ENCODE results near the gene ITGB5.
A peak's percentile ranks its signal among the peaks of the same experiment; 100 is the strongest.
"Not testable (repeated sequence)": the region's sequence is repeated elsewhere in the genome, so short reads cannot be mapped to it uniquely, and the experiment has no call there.

ITGB5 gene

DNA sequence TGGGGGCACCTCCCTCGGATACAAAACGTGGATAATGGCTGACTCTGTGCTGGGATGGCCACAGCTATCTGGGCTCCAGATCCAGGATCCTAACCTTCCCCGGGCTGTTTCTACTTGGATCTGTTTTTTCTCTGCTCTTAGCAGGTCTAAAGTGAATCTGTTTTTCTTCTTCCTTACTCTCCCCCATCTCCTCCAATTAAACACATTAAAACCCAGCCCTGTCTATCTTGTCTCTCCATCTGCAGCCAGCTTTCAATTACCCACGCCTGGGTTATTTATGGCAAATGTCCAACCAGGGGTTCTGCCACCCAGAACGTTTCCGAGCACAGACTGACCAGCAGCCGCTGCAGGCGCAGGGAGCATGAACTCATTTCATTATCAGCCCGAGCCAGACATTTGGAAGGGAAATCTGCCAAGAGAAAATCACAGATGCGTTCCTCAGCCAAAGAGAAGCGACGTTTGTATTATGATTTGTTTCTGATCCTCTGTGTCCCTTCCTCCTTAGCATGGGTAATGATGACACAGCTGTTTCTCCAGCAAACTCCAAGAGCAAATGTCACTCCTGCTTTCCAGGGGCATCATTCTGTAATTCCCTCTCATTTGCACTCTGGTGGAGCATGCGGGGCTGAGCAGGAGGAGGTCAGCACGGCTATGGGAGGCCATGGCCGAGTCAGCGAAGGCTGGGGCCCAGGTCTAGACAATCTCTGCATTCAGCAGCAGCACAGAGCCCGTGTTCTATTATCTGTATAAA is 114.9 kb downstream of the ITGB5 start:
- no peak for DNase-seq (ENCODE audit: low read depth)

DNA sequence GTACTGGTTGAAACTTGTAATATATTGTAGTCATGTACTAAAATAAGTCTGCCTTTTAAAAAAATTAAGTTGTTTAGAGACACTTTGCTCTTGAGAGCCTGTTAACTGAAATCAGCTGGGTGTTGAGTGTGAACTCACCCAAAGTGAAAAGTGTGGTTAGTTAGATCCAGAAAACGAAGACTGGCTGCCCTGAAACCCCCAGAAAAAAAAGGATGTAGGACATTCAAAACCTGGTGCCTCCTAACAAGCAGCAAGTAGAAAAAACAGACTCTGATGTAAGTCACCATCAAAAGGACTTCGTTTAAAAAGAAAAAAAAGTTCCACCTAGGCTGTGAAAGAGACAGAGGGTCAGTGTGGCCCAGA is 116.1 kb downstream of the ITGB5 start:
- no peak for DNase-seq (ENCODE audit: low read depth)

DNA sequence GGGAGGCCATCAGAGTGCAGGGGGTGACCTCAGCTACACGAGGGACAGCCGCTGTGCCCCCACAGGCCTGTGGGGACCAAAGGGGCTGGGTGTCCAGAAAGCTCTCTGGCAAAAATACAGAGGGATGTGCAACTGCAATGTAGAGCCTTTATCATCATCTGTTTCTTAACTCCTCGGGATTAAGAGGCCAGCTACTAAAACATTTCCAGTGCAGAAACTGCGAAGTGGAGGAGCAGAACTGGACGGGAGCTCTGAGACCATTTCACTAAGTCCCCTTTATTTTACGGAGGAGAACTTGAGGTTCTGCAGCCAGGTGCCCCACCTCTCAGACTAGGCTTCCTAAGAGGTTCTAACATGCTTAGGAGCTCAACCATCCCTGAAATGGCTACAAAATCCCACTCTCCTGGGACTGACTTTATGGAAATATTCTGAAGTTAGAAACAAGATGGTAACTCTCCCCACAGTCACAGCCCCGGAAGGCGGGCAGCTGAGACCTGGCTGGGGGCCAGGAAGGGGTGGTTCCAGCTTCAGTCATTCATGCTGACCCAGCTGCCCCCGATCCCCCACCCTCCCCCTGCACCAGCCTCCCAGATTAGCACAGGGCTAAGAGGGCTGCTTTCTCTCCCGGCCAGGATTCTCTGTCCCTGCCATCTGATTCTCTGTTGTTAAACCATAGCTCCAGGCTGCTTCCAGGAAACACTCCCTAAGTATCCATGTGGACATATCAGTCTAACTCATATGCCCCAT is 116.7 kb downstream of the ITGB5 start:
- DNase-seq (ENCODE audit: low read depth) = no peak

DNA sequence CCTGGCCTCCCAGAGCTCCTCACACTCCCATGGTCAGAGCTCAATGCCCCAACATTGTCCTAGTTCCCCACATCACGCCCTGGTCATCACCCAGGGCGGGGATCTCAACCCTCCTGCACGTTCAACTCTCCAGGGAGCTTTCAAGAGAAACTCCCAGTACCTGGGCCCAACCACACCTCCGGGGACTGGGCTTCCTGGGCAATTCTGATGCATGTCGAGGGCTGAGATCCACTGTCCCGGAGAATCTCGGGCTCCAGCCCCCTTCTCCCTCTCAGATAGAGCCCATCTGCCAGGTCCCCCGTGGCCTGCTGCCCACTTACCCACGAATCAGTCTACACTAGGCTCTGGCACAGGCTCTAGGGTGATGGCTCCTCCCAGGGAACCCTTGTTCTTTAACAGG is 117.7 kb downstream of the ITGB5 start:
- no peak for DNase-seq (ENCODE audit: low read depth)

DNA sequence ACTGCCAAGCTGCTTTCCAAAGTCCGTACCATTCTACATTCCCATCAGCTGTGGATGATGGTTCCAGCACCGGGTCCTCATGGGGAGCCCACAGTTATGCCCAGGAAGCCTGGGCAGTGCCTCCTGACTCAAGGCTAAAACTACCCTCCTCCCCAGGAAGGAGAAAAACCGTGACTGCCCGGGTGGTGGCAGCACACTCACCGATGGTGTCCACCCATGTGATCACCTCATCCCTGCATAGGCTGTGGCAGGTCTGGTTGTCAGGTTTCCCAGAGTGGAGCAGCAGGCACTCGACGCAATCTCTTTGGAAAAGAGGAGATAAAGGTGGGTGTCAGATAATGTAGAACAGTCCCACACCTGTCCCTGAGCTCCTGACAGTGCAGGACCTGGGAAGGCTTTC is 118.4 kb downstream of the ITGB5 start:
- no peak for DNase-seq (ENCODE audit: low read depth)

DNA sequence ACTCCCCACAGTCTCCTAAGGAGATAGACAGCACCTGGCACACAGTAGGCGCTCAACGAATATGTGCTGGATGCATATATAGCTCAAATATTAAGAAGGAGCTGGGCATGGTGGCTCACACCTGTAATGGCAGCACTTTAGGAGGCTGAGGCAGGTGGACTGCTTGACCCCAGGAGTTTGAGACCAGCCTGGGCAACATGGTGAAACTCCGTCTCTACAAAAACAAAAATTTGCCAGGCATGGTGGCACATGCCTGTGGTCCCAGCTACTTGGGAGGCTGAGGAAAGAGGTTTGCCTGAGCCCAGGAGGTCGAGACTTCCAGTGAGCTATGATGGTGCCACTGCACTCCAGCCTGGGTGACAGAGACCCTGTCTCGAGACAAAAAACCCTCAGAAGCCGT is 119.5 kb downstream of the ITGB5 start:
- no peak for DNase-seq (ENCODE audit: low read depth)

DNA sequence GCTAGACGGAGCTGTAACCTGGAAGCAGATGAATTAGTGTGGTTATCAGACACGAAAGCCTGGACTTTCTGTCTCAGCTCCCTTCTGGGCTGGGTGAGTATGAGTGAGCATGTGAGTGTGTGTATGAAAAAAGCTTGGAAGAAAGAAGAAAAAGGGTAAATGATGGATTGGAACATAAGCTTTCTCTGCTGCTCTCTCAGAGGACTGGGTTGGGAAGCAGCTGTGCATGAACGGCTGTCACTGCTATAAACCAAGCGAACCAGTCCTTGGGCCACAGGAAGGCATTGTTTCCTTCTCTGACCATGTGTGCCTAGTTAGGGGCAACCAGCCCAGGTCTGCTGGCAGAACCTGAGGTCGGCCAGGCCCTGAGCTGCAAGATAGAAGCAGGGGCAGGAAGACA is 119.9 kb downstream of the ITGB5 start:
- no peak for DNase-seq (ENCODE audit: low read depth)

DNA sequence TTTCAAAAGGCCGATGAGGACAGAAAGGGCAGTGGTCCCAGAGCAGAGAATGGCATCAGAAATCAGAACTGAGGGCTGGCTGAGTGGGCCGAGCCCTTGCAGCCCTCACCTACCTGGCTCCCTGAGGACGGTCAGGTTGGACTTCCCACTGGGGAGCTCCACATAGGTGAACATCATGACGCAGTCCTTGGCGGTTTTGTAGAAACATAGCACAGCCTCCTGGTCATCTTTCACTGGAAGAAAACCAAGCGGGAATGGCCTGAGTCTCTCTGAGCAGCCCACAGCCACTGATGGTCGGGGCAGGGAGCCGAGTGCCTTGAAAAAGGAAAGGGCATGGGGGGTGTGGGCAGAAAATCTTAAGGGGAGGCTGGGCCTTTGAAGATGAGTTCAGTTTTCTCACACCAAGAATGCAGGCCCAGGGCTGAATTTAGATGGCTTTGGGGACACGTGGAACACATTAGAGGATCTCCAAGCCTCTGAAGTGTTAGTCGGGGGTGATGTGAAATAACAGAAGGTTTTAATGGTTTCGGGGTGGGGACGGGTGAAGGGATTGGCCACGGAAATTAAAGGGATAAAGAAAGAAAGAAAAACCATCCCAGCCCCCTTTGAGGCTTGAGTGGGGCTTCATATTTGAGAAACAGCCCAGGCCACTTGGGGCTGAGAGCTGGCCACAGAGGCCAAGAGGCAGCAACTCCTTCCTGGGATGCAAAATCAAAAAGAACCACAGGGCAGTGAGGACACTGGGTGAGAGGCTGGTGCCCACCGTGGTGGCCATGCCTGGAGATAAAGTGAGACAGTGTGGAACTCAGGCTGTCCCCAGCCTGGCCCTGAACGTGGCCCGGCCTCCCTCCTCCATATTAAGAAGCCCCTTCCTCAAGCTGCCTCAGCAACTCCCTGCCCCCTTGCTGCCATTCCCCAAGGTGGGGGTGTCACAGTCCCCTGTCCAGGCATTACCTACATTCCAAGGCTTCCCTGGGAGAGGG is 120.8 kb downstream of the ITGB5 start:
- no peak for DNase-seq (ENCODE audit: low read depth)

DNA sequence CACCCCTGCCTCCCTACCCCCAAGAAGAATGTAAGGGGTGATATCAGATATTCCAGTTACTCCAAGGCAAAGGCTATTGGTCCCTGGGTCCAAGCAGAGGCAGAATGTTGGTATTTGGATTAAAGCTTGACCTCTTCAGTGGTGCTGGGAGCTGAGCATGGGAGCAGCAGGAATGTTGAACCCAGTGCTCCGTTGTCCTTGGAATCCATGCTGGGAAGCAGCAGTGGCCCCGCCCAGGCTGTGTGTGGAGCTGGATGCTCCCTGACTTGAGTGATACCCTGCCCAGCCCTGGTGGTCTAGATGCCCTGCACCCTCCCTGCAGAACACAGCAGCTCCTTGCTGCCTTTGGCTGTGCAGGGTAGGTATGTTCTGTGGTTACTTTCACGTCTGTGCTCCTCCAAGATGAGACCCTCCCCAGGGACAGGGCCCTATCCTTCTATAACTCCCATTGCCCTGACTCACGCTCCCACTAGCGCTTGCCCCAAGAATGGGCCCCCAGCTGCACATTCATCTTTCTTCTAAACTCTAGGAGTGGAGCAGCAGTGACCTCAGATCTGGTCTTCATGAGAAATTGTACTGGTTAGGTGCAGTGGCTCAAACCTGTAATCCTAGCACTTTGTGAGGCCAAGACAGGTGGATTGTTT is 121.8 kb downstream of the ITGB5 start:
- no peak for DNase-seq (ENCODE audit: low read depth)

DNA sequence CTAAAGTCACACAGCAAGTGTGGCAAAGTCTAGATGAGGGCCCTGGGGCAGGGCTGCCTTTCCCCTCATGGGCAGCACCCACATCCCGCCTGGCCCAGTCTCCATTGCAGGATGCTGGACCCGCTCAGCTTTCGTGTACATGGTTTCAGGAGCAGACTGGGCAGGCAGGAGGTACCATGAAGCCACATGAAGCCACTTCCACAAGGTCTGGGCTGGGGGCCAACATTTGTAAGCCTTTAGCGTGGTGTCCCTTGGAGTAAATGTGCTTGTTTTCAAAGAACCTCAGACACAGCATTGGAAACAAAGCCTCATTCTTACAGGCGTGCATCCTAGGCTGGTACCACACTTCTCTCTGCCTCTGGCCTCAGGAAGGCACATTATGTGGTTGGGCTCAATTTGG is 122.4 kb downstream of the ITGB5 start:
- DNase-seq (ENCODE audit: low read depth) = no peak

DNA sequence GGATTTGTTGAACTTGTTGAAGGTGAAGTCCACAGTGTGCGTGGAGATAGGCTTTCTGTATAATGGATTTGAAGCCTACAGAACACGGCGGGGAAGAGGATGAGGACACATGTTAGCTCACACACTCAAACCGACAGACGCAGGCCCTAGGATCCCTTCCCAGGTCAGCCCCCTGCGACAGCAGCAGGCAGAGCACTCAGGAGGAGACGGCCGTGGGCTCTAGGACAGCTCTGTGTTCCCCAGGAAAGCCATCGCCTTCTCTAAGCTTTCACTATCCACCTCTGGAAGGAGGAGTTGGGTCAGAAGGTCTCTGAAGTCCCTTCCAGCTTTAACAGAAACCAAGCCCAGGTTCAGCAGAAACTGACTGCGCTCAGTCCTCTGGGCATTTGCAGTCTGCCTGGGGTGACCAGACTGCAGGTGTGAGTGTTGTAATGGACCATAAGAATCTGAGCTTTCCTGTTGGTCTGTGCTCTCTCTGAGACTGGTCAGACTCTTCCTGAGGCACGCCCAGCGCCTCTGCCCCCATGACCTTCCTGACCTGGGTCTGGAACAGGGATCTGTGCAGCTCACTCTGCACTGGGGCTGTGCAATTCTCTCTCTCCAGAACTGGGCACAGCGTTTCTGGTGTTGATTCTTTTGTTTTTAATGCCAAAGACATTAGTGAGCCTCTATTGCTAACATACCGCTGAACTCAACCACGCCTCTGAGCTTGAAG is 123.4 kb downstream of the ITGB5 start:
- no peak for DNase-seq (ENCODE audit: low read depth)

DNA sequence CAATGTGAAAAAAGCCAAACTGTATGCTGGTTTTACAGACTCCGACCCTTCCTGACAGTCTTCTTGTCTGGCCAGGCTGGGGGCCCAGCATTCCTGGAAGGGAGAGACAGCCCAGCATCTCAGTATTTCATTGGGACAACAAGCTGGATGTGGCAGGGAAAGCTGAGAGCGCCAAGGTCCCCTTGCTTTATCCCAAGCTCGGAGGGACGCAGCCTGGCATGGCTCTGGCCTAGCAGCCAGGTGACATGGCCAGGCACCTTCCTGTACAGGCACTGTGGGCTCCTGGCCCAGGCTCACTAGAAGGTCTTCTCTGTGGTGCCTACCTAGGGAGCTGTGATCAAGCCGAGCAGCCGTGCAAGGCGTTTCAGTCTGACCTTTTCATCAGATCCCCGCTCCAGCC is 124.0 kb downstream of the ITGB5 start:
- DNase-seq (ENCODE audit: low read depth) = no peak

DNA sequence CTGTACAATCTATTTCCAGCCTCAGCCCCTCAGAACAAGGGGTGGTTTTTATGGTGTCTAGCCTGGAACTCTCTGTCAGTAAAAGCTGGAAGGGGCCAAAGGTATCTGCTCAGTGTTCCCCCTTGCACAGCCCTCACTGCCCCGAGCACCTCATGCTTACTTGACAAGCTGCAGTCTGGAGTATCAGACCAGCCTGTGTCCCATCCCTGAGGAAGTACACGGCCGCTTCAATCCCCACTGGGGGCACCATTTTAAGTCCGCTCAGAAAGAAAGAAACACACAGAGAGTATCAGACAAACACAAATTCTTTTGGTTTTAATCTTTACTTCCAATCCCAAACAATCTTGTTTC is 124.5 kb downstream of the ITGB5 start:
- DNase-seq (ENCODE audit: low read depth) = no peak

DNA sequence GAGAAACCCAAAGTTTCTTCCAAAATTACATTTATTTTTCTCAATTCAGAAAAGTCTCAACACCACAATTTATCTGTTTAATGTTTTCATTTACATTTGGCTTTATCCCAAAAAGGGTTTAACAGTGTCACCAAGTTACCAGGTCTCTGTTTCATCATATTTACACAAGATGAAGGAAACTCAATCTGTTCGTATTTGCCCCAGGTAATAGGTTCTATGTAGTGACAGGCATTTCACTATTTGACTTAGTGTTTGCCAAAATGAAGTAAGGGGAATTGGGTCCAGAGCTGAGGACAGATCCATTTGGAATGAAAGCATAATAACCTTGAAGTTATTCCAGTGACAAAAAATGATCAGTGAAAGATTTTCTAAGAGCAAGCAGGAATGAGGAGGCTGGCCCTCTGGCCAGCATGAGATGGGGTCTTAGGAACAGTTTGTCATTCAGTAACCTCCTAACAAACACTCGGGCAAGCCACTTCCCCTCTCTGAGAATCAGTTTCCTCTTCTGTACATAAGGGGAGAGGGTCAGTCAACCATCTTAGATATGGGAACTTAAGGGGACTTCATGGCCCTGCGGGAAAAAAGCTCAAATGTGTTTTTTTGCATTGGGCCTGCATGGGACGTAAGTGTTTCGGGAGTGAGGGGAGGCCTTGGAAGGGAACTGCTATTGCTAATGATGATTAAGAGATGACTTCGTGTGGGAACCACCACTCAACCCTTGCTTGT is 125.1 kb downstream of the ITGB5 start:
- DNase-seq (ENCODE audit: low read depth) = no peak

DNA sequence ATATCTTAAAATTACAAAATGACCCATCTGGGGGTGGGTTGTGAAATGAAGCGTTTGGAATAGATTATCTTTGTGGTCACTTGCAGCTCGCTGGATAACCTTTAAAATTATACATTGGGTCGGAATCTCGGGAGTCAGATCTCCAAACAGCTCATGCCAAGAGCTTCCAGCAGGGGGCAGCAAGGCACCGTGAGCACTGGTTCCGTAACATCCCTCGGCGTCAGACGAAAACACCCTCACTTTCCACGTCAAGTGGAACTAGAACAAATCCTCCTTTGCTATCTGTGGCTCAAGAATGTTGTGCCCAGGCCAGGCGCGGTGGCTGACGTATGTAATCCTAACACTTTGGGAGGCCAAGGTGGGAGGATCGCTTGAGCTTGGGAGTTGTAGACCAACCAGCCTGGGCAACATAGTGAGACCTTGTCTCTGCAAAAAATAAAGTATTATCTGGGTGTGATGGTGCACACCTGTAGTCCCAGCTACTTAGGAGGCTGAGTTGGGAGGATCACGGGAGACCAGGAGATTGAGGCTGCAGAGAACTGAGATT is 125.8 kb downstream of the ITGB5 start:
- no peak for DNase-seq (ENCODE audit: low read depth)

DNA sequence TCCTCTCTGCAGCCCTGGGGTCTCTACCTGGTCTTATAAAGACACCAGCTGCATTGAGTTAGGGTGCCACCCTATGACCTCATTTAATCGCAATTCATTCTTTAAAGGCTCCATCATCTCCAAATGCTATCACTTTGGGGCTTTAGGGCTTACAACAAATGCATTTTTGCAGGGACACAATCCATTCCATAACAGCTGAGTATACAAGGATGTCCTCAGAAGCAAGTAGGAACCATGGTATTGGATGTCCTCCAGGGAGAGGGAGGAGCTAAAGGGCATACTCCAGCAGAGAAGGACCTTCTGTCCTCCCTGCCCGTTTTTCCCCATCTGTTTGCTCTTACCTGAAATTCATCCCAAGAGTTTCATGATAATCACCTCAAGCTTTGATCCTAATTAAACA is 126.6 kb downstream of the ITGB5 start:
- peak; percentile 52 for DNase-seq (ENCODE audit: low read depth)

DNA sequence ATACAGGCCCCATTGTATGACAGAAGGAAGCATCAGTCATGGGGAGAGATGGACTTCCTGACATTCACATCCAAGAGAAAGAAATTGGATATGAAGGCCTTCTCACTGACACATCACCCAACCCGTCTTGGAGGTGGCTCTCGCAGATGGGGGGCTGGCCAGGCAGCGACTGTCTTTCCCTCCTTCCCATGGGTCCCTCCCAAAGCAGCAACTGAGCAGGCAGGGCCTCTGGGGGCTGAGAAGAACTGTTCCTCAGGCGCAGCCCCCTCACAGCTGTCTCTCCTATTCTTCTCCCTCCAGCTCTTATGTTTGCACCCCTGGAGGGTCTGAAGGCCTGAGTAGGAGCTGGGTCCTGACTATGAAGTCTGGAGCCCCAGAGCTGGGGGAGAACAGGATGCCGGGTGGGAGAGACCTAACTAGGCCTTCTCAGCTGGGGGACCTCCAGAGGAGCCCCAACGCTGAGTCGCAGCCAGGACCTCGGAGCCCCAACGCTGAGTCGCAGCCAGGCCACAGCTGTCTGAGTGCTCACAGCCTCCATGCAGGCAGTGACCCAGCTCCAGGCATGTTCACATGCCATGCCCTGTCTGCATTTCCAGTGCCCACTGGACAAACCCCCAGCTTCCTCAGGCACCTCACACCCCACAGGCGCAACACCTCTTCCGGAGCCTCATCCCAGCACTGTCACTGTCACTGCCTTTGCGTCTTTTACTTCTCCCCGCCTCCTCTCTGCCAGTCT is 127.3 kb downstream of the ITGB5 start:
- DNase-seq (ENCODE audit: low read depth) = no peak

DNA sequence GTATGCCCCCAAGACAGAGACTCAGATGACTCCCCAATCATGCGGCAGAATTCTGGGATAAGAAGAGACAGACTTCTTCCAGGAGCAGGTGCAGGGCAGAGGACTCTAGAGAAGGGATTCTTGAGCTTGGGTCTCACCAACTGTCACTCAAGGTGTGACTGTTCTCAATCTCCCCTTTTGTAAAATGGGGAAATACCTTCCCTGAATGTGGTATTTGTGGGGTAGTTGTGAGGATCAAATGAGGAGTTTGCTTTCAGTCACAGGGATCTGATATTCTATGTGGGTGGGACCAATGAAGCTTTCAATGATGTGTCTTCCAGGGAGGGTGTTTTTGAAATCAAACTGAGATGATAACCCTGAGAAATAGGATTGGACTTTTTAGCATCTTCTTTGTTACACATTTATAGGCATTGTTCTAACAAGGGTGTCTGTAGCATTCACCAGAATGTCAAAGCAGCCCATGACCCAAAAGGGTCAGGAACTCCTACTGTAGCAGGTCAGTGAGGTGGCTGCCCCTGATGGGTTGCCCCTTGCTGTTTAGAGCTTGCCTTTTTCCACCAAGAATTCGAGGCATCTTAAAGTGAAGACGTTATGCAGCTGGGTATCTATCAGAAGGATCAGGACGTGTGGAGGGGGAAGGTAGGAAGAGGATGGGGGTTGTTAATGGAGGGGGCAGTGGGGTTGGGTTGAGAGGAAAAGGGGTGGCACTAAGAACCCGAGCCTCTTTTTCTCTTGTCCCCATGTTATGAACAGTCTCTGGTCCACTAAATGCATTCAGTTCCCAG is 128.1 kb downstream of the ITGB5 start:
- DNase-seq (ENCODE audit: low read depth) = no peak

DNA sequence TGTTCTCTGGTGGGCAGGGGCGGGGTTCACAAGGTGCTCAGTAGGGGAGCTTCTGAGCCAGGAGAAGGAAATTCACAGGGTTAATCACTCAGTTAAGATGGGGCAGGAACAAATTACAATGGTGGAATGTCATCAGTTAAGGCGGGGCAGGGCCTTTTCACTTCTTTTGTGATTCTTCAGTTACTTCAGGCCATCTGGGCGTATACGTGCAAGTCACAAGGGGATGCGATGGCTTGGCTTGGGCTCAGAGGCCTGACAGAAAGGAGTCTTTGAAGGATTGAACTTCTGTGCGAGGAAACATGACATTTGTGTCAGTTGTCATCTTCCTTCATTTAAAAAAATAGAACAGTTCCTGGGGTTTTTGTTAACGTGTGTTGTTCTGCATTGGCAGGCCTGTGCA is 129.2 kb downstream of the ITGB5 start:
- not testable (repeated sequence) for DNase-seq (ENCODE audit: low read depth)

Measured in GM04503 (cell line).